WERI-Rb-1 (cell line): ENCODE data around the gene EEF1A2.

Experiments
- DNase-seq: peaks from one replicate; pipeline ENCODE4 v3.0.0-alpha.2; 2020
- H3K27ac ChIP-seq: fragments of 250-450 bp; sonication (Bioruptor Pico); 2 replicates; pipeline ENCODE4 v1.5.1; 2020; ENCODE audit warnings: mild to moderate bottlenecking, moderate library complexity
- H3K27me3 ChIP-seq: fragments of 250-450 bp; sonication (Bioruptor Pico); 2 replicates; pipeline ENCODE4 v1.5.1; 2021; ENCODE audit warnings: mild to moderate bottlenecking, low read depth, moderate library complexity; ENCODE audit not compliant: insufficient read depth, severe bottlenecking
- H3K36me3 ChIP-seq: fragments of 250-450 bp; sonication (Bioruptor Pico); 2 replicates; pipeline ENCODE4 v1.5.1; 2020; ENCODE audit warnings: mild to moderate bottlenecking, moderate library complexity
- H3K4me3 ChIP-seq: 2 replicates; pipeline ENCODE4 v1.5.1; 2011; ENCODE audit warnings: low read depth, mild to moderate bottlenecking, control low read depth, low read length
- H3K9me3 ChIP-seq: fragments of 250-450 bp; sonication (Bioruptor Pico); 2 replicates; pipeline ENCODE4 v1.5.1; 2021; ENCODE audit warnings: mild to moderate bottlenecking, moderate library complexity; ENCODE audit not compliant: severe bottlenecking
- TF ChIP-seq, protein P1 (sequence below): IDR thresholded peaks from 2 replicates; pipeline ENCODE4 v1.5.1; 2011; ENCODE audit warnings: low read depth, mild to moderate bottlenecking, control low read depth, inconsistent platforms, low read length

The EEF1A2 gene

GRCh38 chr20:63469713-63470101 lies 29.2 kb downstream of the EEF1A2 start:
- H3K27ac ChIP-seq: no peak overlapping the region
- H3K9me3 ChIP-seq: no peaks in the 10 kb centered on the region
- DNase-seq: no peak
- H3K4me3 ChIP-seq: no peak overlapping the region
- TF ChIP-seq, protein P1, sequence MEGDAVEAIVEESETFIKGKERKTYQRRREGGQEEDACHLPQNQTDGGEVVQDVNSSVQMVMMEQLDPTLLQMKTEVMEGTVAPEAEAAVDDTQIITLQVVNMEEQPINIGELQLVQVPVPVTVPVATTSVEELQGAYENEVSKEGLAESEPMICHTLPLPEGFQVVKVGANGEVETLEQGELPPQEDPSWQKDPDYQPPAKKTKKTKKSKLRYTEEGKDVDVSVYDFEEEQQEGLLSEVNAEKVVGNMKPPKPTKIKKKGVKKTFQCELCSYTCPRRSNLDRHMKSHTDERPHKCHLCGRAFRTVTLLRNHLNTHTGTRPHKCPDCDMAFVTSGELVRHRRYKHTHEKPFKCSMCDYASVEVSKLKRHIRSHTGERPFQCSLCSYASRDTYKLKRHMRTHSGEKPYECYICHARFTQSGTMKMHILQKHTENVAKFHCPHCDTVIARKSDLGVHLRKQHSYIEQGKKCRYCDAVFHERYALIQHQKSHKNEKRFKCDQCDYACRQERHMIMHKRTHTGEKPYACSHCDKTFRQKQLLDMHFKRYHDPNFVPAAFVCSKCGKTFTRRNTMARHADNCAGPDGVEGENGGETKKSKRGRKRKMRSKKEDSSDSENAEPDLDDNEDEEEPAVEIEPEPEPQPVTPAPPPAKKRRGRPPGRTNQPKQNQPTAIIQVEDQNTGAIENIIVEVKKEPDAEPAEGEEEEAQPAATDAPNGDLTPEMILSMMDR: no peak
- H3K36me3 ChIP-seq: peaks cover 10% of the 10 kb centered on the region
- H3K27me3 ChIP-seq: no peaks in the 10 kb centered on the region

DNA sequence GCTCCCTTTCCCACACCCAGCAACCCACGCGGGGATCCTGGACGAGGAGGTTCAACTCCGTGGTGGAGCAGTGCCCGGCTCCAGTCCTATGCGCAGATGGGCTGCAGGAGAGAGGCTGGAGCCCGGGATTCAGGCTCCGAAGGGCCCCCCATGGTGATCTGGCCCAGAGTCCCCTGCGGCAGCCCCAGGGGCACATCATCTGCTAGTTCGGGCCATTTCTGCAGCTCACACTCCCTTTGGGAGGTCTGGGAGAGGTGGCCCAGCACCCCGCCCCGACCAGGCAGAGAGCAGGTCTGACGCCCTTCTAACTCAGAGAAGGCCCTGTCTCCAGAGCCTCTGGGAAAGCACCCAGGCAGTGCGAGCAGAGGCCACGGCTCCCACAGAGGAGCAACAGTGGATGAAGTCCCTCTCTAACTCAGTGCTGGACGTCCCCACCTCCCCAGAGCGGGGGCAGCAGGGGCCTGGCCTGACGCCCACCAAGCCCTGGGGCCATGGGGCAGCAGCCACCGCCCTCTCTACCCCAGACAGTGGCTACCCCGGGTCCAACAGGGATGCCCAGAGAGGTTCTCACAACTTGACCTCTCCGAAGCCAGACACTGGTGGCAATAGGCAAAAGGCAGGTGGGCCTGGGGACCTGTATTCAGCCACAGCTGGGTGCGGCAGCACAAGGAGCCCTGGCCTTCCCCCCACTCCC lies 29.7 kb downstream of the EEF1A2 start:
- TF ChIP-seq, protein P1: no peak
- H3K27ac ChIP-seq: no peak overlapping the region
- H3K9me3 ChIP-seq: no peaks in the 10 kb centered on the region
- DNase-seq: no peak
- peaks cover 10% of the 10 kb centered on the region for H3K36me3 ChIP-seq
- no peaks in the 10 kb centered on the region for H3K27me3 ChIP-seq
- H3K4me3 ChIP-seq: no peak overlapping the region

DNA sequence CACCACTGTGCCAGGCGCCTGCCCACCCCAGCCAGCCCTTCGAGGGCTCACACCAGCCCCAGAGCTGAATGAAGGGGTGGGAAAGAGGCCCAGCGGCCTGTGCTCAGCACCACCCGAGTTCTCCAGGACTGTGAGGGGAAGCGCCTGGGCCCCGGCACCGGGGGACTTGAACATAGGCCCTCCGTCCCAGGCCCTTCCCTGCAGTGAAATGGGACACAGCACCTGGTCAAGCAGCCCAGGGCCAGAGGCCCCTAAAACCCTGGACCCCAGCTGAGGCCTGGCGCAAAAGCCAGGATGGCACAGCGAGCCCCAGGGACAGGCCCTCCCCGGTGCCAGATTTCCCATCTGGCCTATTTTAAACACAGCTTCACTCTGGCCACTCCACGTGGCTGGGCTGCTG lies 30.5 kb downstream of the EEF1A2 start:
- TF ChIP-seq, protein P1: no peak
- Histone ChIP-seq H3K4me3 (no peak overlapping the region), H3K27me3 (no peaks in the 10 kb centered on the region), H3K9me3 (no peaks in the 10 kb centered on the region), H3K27ac (no peak overlapping the region), H3K36me3 (peaks cover 10% of the 10 kb centered on the region)
- no peak for DNase-seq

DNA sequence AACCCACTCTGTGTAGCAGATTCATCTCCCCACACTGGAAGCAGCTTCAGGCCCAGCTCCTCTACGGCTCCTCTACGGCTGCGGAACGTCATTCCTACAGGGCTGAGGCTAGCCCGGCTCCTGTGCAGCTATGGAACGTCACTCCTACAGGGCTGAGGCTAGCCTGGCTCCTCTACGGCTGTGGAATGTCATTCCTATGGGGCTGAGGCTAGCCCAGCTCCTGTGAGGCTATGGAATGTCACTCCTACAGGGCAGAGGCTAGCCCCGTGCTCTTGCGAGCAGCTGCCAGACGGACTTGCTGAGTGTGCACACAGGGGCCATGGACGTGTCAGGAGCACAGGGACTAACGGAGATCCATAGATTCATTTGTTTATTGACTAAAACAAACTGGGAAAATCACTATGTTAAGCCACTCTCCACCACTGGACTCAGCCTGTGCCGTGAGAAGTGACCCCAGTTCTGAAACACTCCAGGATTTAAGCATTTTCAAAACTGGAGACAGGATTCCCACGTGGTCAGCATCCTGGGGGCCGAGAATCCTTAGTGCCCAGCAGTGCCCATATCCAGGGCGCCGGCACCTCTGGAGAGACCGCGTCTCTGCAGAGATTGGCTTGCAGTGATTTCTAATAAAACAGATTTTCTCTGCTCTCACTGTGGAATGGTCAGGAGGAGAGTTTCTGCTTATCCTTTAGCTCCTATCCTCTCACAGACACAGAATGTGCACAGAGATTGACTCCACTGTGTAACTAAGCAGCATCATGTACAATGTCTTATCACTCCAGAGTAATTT lies 31.4 kb downstream of the EEF1A2 start:
- no peaks in the 10 kb centered on the region for H3K27me3 ChIP-seq
- DNase-seq: no peak

DNA sequence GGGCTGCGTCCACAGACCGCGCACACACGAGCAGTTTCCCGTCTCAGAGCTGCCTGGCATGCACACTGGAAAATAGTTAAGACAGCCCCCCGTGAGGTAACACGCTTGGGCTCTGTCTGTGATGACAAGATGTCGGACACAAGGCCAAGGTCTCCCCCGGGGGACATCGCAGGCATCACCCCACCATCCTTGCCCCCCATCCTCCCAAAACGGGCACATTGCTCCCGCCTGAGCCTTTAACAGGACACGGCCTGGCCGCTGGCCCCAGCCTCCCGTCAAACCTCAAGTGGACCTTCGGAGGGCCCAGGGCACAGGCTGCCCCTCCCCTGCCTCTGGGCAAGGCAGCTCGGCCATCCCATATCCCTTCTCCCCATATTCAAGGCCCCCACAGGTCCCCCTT lies 32.0 kb downstream of the EEF1A2 start:
- Histone ChIP-seq H3K36me3 (peaks cover 15% of the 10 kb centered on the region), H3K4me3 (no peak overlapping the region), H3K9me3 (no peaks in the 10 kb centered on the region), H3K27ac (no peak overlapping the region), H3K27me3 (no peaks in the 10 kb centered on the region)
- TF ChIP-seq, protein P1: no peak
- no peak for DNase-seq

More for the DNA sequence above, 31.4 kb downstream of the EEF1A2 start:
- no peak overlapping the region for H3K4me3 ChIP-seq
- H3K9me3 ChIP-seq: no peaks in the 10 kb centered on the region
- H3K27ac ChIP-seq: no peak overlapping the region
- TF ChIP-seq, protein P1: no peak
- H3K36me3 ChIP-seq: peaks cover 14% of the 10 kb centered on the region
